Retinal pigment epithelial cell (primary cell): Measurements from ENCODE around the gene TCF7L2.

Experiments used
- DNase-seq: peaks from one replicate; pipeline ENCODE4 v3.0.0-alpha.2; 2010; ENCODE audit warnings: low read depth
- H3K4me3 ChIP-seq: 2 replicates; pipeline ENCODE4 v1.5.1; 2011; ENCODE audit warnings: mild to moderate bottlenecking, low read length, control low read depth, moderate library complexity
- CTCF ChIP-seq: conservative IDR thresholded peaks from 2 replicates; pipeline ENCODE4 v1.5.1; 2011; ENCODE audit warnings: low read depth, low read length, control low read depth, inconsistent platforms

Gene TCF7L2

GRCh38 chr10:112959207-112959838 is 9.3 kb downstream of the TCF7L2 start:
- TF ChIP-seq CTCF = no peak
- H3K4me3 ChIP-seq = no peak overlapping the region
- no peak for DNase-seq

- no peak for DNase-seq
- no peak for TF ChIP-seq CTCF
- H3K4me3 ChIP-seq = no peak overlapping the region
Measured at GRCh38 chr10:112960151-112960681, 10.2 kb downstream of the TCF7L2 start.

- DNase-seq = no peak
- no peak overlapping the region for H3K4me3 ChIP-seq
- no peak for TF ChIP-seq CTCF
Measured at GRCh38 chr10:112961609-112962008, 11.6 kb downstream of the TCF7L2 start.

- no peak for TF ChIP-seq CTCF
- DNase-seq = no peak
- H3K4me3 ChIP-seq = no peak overlapping the region
Measured at GRCh38 chr10:112962343-112962742, 12.3 kb downstream of the TCF7L2 start.

- no peak for TF ChIP-seq CTCF
- H3K4me3 ChIP-seq = no peak overlapping the region
- no peak for DNase-seq
Measured at GRCh38 chr10:112963835-112964234, 13.8 kb downstream of the TCF7L2 start.

GRCh38 chr10:112964482-112964881 is 14.4 kb downstream of the TCF7L2 start:
- H3K4me3 ChIP-seq = no peak overlapping the region
- no peak for DNase-seq
- no peak for TF ChIP-seq CTCF

GRCh38 chr10:112966194-112966855 is 16.3 kb downstream of the TCF7L2 start:
- H3K4me3 ChIP-seq = no peak overlapping the region
- no peak for DNase-seq
- no peak for TF ChIP-seq CTCF
